ENCODE data around the gene SDCCAG8.

SDCCAG8 gene

DNA sequence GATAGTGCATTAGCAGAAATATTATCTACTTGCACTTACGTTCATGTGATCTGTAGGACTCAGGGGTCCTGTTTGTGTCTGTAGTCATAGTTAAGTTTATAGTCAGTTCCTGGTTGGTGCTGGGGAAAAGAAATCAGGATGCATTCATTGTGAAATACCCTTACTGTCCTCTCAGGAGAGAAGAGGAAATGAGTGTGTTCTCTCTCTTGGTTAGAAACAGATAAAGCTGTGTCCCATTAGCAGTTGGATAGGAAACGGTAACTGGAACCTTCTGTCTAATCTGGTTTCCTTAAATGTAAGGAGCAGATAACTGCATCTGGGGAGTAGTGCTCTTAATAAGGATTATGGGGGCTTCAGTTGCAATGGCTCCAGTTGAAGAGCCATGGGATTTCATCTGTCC, 8.9 kb downstream of the SDCCAG8 start:
- Mint-ChIP-seq H3K4me3 (no peak overlapping the region), H3K27ac (no peak overlapping the region), H3K27me3 (no peaks in the 10 kb centered on the region), H3K4me1 (ENCODE audit: low read depth) (peaks cover 54% of the 10 kb centered on the region), H3K9me3 (no peaks in the 10 kb centered on the region), H3K36me3 (ENCODE audit: low read depth) (peaks cover 20% of the 10 kb centered on the region)

DNA sequence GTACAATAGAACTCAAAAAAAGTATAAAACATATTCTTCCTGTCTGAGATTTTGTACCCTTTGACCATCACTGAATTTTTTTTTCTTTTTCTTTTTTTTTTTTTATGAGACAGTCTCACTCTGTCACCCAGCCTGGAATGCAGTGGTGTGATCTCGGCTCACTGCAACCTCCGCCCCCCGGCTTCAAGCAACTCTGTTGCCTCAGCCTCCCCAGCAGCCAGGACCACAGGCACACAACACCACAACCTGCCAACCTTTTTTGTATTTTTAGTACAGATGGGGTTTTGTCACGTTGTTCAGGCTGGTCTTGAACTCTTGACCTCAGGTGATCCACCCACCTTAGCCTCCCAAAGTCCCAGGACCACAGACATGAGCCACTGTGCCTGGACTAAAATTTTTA, 10.4 kb downstream of the SDCCAG8 start:
- peaks cover 39% of the 10 kb centered on the region for H3K4me1 Mint-ChIP-seq (ENCODE audit: low read depth)
- peaks cover 23% of the 10 kb centered on the region for H3K36me3 Mint-ChIP-seq (ENCODE audit: low read depth)
- no peak overlapping the region for H3K4me3 Mint-ChIP-seq
- H3K27me3 Mint-ChIP-seq, result no peaks in the 10 kb centered on the region
- H3K27ac Mint-ChIP-seq, result no peak overlapping the region
- no peaks in the 10 kb centered on the region for H3K9me3 Mint-ChIP-seq

DNA sequence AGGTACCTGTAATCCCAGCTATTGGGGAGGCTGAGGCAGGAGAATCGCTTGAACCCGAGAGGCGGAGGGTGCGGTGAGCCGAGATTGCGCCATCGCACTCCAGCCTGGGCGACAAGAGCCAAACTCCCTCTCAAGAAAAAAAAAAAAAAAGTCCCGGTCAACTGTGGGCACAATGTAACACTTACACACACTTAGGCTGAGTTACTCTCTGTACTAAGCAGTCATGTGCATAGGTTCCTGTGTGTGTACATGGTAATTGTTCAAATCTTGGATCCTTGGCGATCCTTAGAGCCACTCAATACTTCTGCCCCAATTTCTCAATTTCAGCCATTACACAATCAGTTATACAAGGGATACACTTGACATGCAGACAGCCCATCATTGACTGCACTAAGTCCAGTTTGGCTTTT, 11.6 kb downstream of the SDCCAG8 start:
- Mint-ChIP-seq H3K27me3 (no peaks in the 10 kb centered on the region), H3K27ac (no peak overlapping the region), H3K36me3 (ENCODE audit: low read depth) (peaks cover 19% of the 10 kb centered on the region), H3K9me3 (no peaks in the 10 kb centered on the region), H3K4me3 (no peak overlapping the region), H3K4me1 (ENCODE audit: low read depth) (peaks cover 36% of the 10 kb centered on the region)

DNA sequence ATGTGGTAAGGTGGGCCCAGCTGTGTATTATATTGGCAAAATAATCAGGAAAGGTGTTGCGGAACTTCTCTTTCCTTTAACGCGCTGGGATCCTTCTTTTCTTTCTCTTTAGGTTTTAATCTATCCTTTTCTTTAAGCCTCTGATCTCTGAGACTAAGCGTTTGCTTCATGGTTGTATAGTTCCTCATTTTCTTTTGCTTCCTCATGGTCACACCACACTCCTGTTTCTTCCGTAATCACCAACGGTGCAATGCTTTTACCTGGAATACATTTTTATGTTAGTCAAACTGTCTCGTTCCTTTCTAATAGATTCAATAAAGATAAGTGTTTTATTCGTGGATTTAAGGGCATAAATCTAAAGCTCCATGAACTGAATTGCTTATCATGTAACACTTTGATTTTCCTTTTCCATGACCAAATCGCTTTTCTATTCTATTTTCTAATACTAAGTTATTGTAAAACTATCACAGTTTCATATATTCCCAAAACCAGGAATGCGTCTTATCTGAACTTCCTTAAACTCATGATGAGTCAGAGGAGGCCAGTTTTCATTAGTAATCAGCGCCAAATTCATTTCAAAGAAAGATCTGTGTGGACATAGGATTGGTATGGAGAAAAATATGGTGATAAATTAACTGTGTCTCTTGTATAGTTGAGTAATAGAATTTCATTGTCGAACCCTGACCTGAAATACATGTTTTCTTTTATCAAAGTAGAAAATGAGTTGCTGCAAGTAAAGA, 12.2 kb downstream of the SDCCAG8 start:
- no peaks in the 10 kb centered on the region for H3K9me3 Mint-ChIP-seq
- H3K4me1 Mint-ChIP-seq (ENCODE audit: low read depth), result peaks cover 34% of the 10 kb centered on the region
- H3K27me3 Mint-ChIP-seq, result no peaks in the 10 kb centered on the region
- H3K27ac Mint-ChIP-seq, result no peak overlapping the region
- H3K4me3 Mint-ChIP-seq, result no peak overlapping the region
- H3K36me3 Mint-ChIP-seq (ENCODE audit: low read depth), result peaks cover 23% of the 10 kb centered on the region

DNA sequence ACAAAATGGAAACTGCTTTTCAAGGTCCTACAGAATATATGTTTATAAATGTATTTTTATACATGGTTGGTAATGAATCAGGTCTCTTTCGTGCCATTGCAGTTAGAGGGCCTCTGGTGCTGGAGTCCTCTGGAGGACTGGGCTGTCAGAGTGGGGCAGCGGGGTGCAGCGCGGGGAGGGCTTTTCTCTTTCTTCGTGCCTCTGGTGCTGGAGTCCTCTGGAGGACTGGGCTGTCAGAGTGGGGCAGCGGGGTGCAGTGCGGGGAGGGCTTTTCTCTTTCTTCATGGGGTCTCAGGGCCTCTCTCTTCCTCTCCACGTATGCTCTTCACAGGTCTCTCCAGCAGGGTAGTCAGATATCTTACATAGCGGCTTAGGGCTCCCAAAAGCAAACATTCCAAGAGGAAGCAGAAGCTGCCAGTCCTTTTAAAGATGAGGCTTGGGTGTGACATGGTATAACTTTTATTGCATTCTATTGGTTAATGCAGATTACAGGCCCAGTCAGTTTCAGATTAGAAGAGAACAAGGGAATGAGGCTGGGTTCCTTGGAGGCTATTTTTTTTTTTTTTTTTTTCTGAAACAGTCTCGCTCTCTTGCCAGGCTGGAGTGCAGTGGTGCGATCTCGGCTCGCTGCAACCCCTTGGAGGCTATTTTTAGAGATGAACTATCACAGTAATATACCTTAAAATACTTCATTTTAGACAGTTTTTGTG, 13.1 kb downstream of the SDCCAG8 start:
- Mint-ChIP-seq H3K9me3 (no peaks in the 10 kb centered on the region), H3K4me3 (no peak overlapping the region), H3K4me1 (ENCODE audit: low read depth) (peaks cover 36% of the 10 kb centered on the region), H3K36me3 (ENCODE audit: low read depth) (peaks cover 32% of the 10 kb centered on the region), H3K27me3 (no peaks in the 10 kb centered on the region), H3K27ac (no peak overlapping the region)

DNA sequence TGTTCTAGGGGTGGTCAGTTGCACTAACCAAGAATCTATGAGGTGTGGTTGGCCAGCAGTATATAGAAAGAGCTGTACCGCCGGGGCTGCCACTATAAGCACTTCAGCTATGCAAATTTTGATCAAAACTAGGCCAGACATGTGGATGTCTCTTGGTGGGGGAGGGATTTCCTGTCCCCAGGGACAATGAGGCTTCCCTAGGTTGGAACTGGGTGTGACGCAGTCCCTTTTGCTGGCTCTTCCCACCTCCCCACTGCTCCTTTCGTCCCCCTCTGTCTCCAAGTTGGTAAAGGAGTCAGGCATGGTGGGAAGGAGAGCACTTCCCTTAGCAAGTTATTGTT, 13.6 kb downstream of the SDCCAG8 start:
- Mint-ChIP-seq H3K36me3 (ENCODE audit: low read depth) (peaks cover 36% of the 10 kb centered on the region), H3K9me3 (no peaks in the 10 kb centered on the region), H3K4me1 (ENCODE audit: low read depth) (peaks cover 34% of the 10 kb centered on the region), H3K4me3 (no peak overlapping the region), H3K27me3 (no peaks in the 10 kb centered on the region), H3K27ac (no peak overlapping the region)

DNA sequence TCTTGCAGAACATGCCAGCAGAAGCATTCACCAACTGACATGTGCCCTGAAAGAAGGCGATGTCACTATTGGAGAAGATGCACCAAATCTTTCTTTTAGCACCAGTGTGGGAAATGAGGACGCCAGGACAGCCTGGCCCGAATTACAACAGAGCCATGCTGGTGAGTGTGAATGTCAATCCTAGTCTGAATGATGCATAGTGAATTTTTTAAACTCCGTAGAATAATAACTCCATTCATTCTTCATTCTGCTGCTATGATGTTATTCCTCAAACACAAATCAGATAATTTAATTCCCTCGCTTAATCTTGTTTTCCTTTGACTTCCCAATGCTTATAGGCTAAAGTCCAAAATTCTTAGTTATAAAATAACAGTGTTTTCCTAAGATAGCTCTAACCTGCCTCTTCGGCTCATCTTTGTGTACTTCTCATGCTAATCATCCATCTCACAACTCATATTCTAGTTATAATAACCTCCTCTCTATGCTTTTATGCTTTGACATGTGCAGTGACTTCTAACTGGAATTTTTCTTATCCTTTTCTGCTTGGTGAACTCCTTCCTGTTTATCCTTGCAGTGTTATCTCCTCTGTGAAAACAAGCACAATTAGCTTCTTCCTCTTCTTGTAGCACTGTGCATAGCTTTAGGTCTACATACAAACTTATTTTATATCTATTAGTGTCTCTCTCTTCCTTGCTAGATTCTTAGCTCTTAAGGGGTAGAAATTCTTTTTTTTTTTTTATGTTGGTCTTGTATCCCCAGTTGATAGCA, 14.4 kb downstream of the SDCCAG8 start:
- Mint-ChIP-seq H3K27ac (no peak overlapping the region), H3K4me3 (no peak overlapping the region), H3K4me1 (ENCODE audit: low read depth) (peaks cover 27% of the 10 kb centered on the region), H3K9me3 (no peaks in the 10 kb centered on the region), H3K36me3 (ENCODE audit: low read depth) (peaks cover 41% of the 10 kb centered on the region), H3K27me3 (no peaks in the 10 kb centered on the region)

DNA sequence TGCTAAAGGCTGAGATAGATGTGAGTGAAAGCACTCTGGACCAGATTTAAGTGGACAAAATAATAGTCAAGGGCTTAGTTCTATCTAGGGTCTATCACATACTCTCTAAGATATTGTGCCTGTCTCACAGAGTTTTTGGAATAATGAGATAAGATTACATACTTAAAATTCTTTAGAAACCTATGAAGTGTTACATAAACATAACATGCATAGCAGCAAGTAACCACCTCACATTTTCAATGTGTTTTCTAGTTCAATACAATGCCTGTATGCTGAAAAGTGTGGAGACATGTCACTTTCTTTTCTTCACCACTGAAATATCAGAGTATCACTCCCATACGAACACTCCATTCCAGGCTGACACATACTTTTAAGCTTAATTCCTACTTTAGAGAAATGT, 16.2 kb downstream of the SDCCAG8 start:
- Mint-ChIP-seq H3K27ac (no peak overlapping the region), H3K4me3 (no peak overlapping the region), H3K27me3 (no peaks in the 10 kb centered on the region), H3K36me3 (ENCODE audit: low read depth) (peaks cover 59% of the 10 kb centered on the region), H3K4me1 (ENCODE audit: low read depth) (peaks cover 27% of the 10 kb centered on the region), H3K9me3 (no peaks in the 10 kb centered on the region)

DNA sequence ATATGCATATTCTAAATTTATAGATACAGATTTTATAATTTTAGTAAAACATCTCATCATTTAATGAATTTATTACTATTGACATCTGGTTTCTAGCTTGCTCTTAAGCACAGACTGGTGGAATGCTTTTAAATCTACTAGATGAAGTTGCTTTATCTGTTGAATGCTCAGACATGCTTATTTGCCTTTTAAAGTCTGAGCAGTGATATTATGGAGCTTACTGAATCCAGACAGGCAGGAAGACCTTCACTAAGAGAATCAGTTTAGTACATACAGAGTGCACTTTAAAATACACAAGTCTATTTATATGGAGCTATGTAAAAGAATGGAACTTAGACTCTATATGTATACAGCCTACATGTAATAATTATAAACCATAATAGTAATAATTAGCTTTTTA, 16.6 kb downstream of the SDCCAG8 start:
- Mint-ChIP-seq H3K36me3 (ENCODE audit: low read depth) (peaks cover 62% of the 10 kb centered on the region), H3K4me3 (no peak overlapping the region), H3K27ac (no peak overlapping the region), H3K4me1 (ENCODE audit: low read depth) (peaks cover 27% of the 10 kb centered on the region), H3K9me3 (no peaks in the 10 kb centered on the region), H3K27me3 (no peaks in the 10 kb centered on the region)

DNA sequence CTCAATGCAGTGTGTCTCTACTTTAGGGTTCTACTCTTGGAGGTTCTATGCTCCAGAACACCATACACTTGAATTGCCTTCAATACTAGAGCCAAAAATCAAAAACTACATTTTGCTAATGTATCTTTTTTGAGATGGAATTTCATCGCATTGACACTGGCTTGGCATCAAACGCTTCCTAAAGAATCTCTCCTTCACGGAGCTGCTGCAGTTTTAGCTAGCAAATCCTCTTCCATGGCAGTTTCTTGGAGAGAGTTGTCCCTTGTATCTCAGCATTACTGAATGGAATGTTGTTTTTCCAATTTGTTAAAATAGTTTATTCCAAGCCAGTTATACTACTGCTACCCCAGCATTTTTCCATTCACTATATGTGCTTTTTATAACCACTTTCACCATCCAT, 17.7 kb downstream of the SDCCAG8 start:
- Mint-ChIP-seq H3K27ac (no peak overlapping the region), H3K9me3 (peaks cover 3% of the 10 kb centered on the region), H3K27me3 (no peaks in the 10 kb centered on the region)

DNA sequence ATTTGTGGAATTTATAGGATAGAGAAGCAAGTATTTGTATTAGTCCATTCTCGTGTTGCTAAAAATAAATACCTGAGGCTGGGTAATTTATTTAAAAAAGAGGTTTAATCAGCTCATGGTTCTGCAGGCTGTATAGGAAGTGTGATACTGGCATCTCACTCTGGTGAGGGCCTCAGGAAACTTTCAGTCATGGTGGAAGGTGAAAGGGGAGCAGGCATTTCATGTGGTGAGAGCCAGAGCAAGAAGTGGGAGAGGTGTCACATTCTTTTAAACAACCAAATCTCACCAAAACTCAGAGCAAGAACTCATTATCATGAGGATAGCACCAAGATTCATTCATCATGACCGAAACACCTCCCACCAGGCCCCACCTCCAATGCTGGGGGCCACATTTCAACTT, 18.1 kb downstream of the SDCCAG8 start:
- Mint-ChIP-seq H3K36me3 (ENCODE audit: low read depth) (peaks cover 64% of the 10 kb centered on the region), H3K4me1 (ENCODE audit: low read depth) (peaks cover 14% of the 10 kb centered on the region), H3K27me3 (no peaks in the 10 kb centered on the region), H3K27ac (no peak overlapping the region), H3K4me3 (no peak overlapping the region), H3K9me3 (peaks cover 3% of the 10 kb centered on the region)

More for the DNA sequence above, 17.7 kb downstream of the SDCCAG8 start:
- Mint-ChIP-seq H3K4me3 (no peak overlapping the region), H3K4me1 (ENCODE audit: low read depth) (peaks cover 16% of the 10 kb centered on the region), H3K36me3 (ENCODE audit: low read depth) (peaks cover 64% of the 10 kb centered on the region)

DNA sequence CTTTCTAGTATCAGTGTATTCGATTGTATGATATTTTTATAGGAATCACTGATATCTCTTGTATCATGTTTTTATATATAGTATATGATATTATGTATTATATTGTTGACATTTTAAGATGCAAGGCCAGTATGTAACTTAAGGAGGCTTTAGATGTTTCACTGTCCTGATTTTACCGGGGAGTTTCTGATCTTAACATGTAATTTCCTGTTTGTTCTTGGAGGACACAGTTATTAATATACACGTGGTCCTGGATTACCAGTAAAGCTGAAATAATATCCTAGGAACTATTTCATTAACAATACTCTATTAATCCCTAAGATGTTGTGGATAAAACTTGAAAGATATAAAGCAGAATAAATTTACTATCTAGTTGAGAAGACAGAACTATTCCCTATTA, 19.5 kb downstream of the SDCCAG8 start:
- no peak overlapping the region for H3K4me3 Mint-ChIP-seq
- H3K27ac Mint-ChIP-seq, result no peak overlapping the region
- H3K27me3 Mint-ChIP-seq, result no peaks in the 10 kb centered on the region

DNA sequence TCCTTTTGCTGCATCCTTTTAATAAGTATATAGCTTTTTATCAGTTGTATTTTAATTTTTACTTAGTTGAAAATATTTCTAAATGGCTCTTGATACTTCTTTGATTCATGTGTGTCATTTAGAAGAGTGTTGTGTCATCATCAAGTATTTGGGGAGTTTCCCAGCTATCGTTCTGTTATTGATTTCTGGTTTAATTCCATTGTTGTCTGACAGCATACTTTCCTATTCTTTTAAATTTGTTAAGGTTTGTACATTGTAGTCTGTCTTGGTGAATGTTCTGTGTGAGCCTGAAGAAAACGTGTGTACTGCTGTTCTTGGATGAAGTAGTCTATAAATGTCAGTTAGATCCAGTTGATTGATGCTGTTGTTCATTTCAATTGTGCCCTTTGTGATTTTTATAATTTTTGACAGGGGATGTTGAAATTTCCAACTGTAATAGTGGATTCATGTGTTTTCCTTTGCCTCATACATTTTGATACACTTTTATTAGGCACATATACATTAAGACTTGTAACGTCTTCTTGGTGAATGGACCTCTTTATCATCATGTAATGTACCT, 24.8 kb downstream of the SDCCAG8 start:
- Mint-ChIP-seq H3K9me3 (peaks cover 8% of the 10 kb centered on the region), H3K36me3 (ENCODE audit: low read depth) (peaks cover 58% of the 10 kb centered on the region), H3K4me1 (ENCODE audit: low read depth) (peaks cover 20% of the 10 kb centered on the region), H3K27ac (peak overlapping the region; percentile 6), H3K4me3 (no peak overlapping the region), H3K27me3 (no peaks in the 10 kb centered on the region)

More for the DNA sequence above, 19.5 kb downstream of the SDCCAG8 start:
- peaks cover 9% of the 10 kb centered on the region for H3K4me1 Mint-ChIP-seq (ENCODE audit: low read depth)
- H3K9me3 Mint-ChIP-seq, result peaks cover 3% of the 10 kb centered on the region
- H3K36me3 Mint-ChIP-seq (ENCODE audit: low read depth), result peaks cover 59% of the 10 kb centered on the region

DNA sequence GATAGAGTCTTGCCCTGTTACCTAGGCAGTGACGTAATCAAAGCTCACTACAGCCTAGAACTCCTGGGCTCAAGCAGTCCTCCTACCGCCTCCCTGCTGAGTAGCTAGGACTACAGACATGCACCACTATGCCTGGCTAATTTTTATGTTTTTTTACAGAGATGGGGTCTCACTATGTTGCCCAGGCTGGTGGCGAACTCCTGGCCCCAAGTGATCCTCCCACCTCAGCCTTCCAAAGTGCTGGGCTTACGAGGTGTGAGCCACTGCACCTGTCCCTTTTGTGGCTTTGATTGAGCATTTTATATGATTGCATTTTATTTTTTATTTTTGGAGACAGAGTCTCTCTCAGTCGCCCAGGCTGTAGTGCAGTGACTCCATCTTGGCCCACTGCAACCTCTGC, 25.8 kb downstream of the SDCCAG8 start:
- no peaks in the 10 kb centered on the region for H3K27me3 Mint-ChIP-seq
- peaks cover 51% of the 10 kb centered on the region for H3K36me3 Mint-ChIP-seq (ENCODE audit: low read depth)
- no peak overlapping the region for H3K4me3 Mint-ChIP-seq
- H3K9me3 Mint-ChIP-seq, result peaks cover 8% of the 10 kb centered on the region
- H3K4me1 Mint-ChIP-seq (ENCODE audit: low read depth), result peaks cover 30% of the 10 kb centered on the region
- no peak overlapping the region for H3K27ac Mint-ChIP-seq
